Bronchial epithelial cell (primary cell): ENCODE results near the gene SH3GL1. TPM values are rescaled to one million over a fixed set of nuclear protein-coding genes. Genes with fewer than 3 reads are reported as not detected.
A peak's percentile ranks its signal among the peaks of the same experiment; 100 is the strongest.

Experiments
- DNase-seq: peaks from one replicate; pipeline ENCODE4 v3.0.0-alpha.2; 2010; ENCODE audit warnings: low read depth
- FAIRE-seq: peaks from 2 replicates; lab custom pipeline; 2011; peaks lifted over from hg19 to GRCh38; lab: Jason Lieb, UNC
- H3K27me3 ChIP-seq: 2 replicates; pipeline ENCODE4 v1.5.1; 2011; ENCODE audit warnings: low read length; ENCODE audit not compliant: control insufficient read depth, insufficient read depth
- H3K36me3 ChIP-seq: 2 replicates; pipeline ENCODE4 v1.5.1; 2011; ENCODE audit warnings: low read length; ENCODE audit not compliant: control insufficient read depth, insufficient read depth
- H3K4me3 ChIP-seq: 2 replicates; pipeline ENCODE4 v1.5.1; 2011; ENCODE audit warnings: mild to moderate bottlenecking, low read depth, low read length, control low read depth
- total RNA-seq: library from RNA; depleted of rRNA; stranded (reverse); fragments of >200 nt; gene quantifications from 2 replicates; pipeline ENCODE4 v1.2.1, GENCODE V29; 2014
- TF ChIP-seq, protein P1 (sequence below): IDR thresholded peaks from 2 replicates; pipeline ENCODE4 v1.5.1; 2011; ENCODE audit warnings: mild to moderate bottlenecking, moderate library complexity, low read length, control low read depth, inconsistent platforms; ENCODE audit not compliant: insufficient read depth, severe bottlenecking

Gene SH3GL1
- total RNA-seq, 1 donor from 2014 or later = 23.4 TPM

DNA sequence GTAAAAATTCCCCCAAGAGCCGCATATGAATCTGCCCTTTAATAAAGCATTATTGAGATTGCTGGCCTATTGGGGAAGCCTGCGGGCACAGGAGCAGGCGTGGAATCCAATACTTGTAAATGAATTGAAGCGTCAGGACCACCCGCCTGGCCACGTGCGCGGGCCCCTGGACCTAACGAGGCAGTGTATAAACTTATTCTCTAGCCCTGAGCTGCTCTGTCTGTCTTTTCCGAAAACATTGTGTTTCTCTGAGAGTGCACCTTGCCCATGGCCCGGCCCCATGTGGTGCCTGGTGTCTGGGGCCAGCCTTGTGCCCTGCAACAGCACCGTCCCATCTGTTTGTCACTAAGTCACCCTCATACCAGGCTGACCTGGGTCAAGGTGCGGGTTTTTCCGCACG, 42.8 kb upstream of the SH3GL1 start:
- DNase-seq = no peak
- TF ChIP-seq, protein P1, sequence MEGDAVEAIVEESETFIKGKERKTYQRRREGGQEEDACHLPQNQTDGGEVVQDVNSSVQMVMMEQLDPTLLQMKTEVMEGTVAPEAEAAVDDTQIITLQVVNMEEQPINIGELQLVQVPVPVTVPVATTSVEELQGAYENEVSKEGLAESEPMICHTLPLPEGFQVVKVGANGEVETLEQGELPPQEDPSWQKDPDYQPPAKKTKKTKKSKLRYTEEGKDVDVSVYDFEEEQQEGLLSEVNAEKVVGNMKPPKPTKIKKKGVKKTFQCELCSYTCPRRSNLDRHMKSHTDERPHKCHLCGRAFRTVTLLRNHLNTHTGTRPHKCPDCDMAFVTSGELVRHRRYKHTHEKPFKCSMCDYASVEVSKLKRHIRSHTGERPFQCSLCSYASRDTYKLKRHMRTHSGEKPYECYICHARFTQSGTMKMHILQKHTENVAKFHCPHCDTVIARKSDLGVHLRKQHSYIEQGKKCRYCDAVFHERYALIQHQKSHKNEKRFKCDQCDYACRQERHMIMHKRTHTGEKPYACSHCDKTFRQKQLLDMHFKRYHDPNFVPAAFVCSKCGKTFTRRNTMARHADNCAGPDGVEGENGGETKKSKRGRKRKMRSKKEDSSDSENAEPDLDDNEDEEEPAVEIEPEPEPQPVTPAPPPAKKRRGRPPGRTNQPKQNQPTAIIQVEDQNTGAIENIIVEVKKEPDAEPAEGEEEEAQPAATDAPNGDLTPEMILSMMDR = no peak
- Histone ChIP-seq H3K36me3 (peaks cover 19% of the 10 kb centered on the region), H3K27me3 (no peaks in the 10 kb centered on the region), H3K4me3 (no peak overlapping the region)
- FAIRE-seq = no peak

GRCh38 chr19:4442819-4443146, 42.4 kb upstream of the SH3GL1 start:
- TF ChIP-seq, protein P1 = no peak
- Histone ChIP-seq H3K27me3 (no peaks in the 10 kb centered on the region), H3K36me3 (peaks cover 18% of the 10 kb centered on the region), H3K4me3 (no peak overlapping the region)
- FAIRE-seq (no peak), DNase-seq (no peak)

- Histone ChIP-seq H3K36me3 (peaks cover 12% of the 10 kb centered on the region), H3K4me3 (no peak overlapping the region), H3K27me3 (no peaks in the 10 kb centered on the region)
- TF ChIP-seq, protein P1 = no peak
- FAIRE-seq (peak; percentile 83), DNase-seq (no peak)
Observed at GRCh38 chr19:4441994-4442818, 41.9 kb upstream of the SH3GL1 start.

DNA sequence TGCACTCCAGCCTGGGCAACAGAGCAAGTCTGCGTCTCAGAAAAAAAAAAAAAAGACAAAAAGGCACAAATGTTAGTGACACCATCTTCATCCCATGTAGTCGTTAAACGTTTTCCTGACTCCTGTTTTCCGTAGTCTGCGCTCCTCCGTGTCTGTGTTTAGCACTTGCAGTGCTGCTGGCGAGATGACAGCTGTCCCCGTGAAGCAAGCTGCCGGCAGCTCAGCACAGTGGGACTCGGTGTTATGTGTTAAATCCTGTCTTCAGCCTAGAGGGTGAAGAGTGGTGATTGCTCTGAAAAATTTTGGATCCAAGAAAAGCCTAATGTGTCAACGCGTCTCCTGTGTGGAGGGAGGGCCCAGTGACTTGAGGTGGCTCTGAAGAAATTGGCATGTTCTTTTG, 38.9 kb upstream of the SH3GL1 start:
- no peaks in the 10 kb centered on the region for H3K27me3 ChIP-seq
- H3K4me3 ChIP-seq = no peak overlapping the region
- peaks cover 5% of the 10 kb centered on the region for H3K36me3 ChIP-seq
- no peak for DNase-seq
- no peak for FAIRE-seq
- TF ChIP-seq, protein P1 = no peak

DNA sequence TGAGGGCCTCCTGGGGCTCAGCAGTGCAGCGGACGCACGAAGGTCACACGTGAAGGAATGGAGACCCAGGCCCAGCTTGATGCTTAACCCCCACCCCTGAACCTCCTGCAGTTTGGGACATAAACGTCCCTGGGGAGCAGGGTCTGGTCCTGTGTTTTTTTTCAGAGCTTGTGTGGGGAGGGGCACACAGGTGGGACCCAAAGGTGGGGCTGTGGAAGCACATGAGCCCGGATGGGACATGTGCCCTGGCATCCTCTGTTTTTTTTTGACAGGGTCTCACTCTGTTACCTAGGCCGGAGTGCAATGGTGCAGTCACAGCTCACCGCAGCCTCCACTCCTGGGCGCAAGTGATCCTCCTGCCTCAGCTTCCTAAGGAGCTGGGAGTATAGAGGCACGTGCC, 36.8 kb upstream of the SH3GL1 start:
- TF ChIP-seq, protein P1 = no peak
- FAIRE-seq = no peak
- Histone ChIP-seq H3K27me3 (no peaks in the 10 kb centered on the region), H3K36me3 (peaks cover 9% of the 10 kb centered on the region), H3K4me3 (no peak overlapping the region)
- no peak for DNase-seq

DNA sequence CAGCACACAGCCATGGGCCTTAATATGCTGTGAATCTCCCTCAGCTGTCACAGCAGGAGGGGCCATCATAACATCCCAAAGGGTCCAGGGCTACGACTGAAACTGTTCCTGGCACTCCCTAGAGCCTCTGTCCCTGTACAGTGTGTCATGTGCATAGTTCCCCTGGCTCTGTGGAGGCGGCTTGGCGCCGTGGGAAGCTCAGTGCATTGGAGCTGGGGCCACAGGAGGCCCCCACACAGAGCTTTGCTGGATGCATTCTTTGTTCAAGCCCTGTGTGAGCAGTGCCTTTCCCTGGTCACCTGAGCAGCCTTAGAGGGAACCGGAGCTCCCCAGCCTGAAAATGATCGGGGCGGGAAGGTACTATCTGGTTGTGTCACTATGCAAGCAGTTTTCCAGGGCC, 35.9 kb upstream of the SH3GL1 start:
- TF ChIP-seq, protein P1 = no peak
- FAIRE-seq (no peak), DNase-seq (no peak)
- H3K27me3 ChIP-seq = no peaks in the 10 kb centered on the region
- H3K36me3 ChIP-seq = peaks cover 14% of the 10 kb centered on the region
- H3K4me3 ChIP-seq = no peak overlapping the region
